Activated naive CD4-positive, alpha-beta T cell treated with Interleukin-2 at 50 U/mL for 16 hours (primary cell): Measurements from ENCODE around the gene H2BK1.

Experiments
- DNase-seq: peaks from one replicate; pipeline ENCODE4 v3.0.0-alpha.2; 2020

Gene H2BK1

GRCh38 chr7:151231080-151231479, 20.8 kb upstream of the H2BK1 start:
- no peak for DNase-seq

DNA sequence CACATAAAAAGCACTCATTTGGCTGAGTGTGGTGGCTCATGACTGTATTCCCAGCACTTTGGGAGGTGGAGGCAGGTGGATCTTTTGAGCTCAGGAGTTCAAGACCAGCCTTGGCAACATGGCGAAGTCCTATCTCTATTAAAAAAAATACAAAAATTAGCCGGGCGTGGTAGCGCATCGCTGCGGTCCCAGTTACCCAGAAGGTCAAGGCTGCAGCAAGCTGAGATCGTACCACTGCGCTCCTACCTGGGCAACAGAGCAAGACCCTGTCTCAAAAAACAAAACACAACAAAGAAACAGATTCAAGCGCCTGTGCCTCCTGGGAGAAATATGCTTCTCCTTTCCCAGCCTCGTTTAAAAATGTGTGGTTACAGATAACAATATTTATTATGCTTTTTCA, 19.0 kb upstream of the H2BK1 start:
- DNase-seq: no peak

GRCh38 chr7:151228024-151228866, 18.0 kb upstream of the H2BK1 start:
- no peak for DNase-seq

GRCh38 chr7:151226875-151227782, 16.8 kb upstream of the H2BK1 start, which contains the start of gene ABCF2:
Gene ABCF2 (minus strand): TSS chr7:151227205. CDS start chr7:151226458, 747 bp downstream.
- peak; percentile 99 for DNase-seq

DNA sequence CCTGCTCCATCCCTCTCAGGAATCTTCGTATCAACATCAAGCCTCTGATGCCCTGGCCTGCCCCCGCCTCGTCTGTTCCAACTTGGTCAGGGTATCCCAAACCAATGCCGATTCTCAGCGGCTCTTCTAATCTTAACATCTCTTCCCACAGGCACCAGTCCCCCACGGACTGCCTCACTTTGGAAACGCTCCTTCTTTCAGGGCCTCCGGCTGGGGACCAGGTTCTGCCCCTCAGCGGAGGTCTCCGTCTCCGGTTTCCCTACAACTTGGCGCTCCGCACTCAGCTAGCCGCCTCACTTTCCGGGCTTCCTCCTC, 16.2 kb upstream of the H2BK1 start:
- no peak for DNase-seq

GRCh38 chr7:151225948-151226510, 15.7 kb upstream of the H2BK1 start:
- no peak for DNase-seq

- DNase-seq: no peak
These were observed 13.4 kb upstream of the H2BK1 start for GRCh38 chr7:151223728-151224127.

GRCh38 chr7:151218170-151218569, 7.9 kb upstream of the H2BK1 start:
- no peak for DNase-seq

DNA sequence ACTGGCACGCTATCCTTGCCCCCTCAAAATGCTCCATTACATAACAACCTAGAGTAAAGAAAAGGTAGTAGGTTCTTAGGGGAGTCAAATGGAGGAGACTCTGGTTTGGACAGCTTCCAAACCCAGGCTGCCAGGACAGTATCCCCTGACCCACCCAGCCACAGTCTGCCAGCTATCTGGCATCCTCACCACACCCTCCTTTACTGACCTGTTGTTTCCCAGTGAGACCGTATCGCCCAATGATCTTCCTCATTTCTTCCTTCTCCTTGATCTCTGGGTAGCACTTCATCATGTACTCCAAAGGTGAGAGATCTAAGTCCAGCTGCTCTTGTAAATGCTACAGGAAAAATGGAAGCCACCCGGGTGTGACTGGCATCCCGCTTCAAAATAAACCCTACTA, 5.1 kb upstream of the H2BK1 start:
- DNase-seq: no peak

DNA sequence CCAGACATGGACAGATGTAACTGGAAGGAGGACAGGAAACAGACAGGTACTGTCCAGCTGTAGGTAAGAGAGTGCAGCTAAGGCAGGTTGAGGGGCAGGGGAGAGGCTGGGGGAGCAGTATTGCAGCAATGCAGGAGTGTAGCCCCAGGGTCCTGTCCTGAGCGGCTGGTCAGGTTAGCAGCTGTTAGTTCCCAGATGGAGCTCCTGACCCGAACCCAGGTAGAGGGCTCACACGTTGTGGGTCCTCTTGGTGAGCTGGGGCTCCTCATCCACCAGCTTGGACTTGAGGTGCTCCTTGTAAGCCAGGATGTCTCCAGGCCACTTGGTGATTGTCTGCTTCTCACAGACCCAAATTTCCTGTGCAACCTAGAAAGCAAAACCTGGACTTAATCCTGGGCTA, 3.5 kb upstream of the H2BK1 start:
- DNase-seq: no peak

- no peak for DNase-seq
These were observed 2.3 kb upstream of the H2BK1 start for GRCh38 chr7:151212626-151213025.

GRCh38 chr7:151211155-151211772, 976 bp upstream of the H2BK1 start:
- no peak for DNase-seq

- DNase-seq: no peak
These were observed 700 bp downstream of the H2BK1 start for GRCh38 chr7:151209588-151209987.

DNA sequence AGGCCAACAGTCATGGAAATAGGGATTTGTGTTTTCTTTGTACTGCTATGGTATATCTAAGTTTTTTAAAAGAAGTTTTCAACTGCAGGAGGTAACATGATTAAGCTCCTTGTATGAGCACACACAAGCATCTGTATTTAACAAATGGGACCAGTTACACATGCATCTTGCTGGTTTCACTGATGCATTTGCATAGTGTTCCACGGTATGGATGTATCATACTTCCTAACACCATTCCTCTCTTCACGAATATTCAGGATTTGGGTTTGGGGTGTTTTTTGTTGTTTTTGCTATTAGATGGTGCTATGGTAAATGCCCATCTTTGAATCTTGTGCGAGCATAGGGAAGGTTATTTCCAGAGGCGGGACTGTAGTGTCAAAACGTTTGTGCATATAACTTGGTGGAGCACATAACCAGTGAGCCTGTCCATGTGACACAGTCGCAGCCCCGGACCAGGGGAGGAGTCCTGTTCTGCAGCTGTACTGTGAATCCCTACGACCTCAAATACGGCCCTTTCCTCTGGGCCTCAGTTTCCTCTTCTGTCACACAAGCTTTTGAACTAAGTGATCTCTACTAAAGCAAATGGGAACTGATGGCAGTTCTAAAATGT, 1.9 kb downstream of the H2BK1 start:
- DNase-seq: no peak

DNA sequence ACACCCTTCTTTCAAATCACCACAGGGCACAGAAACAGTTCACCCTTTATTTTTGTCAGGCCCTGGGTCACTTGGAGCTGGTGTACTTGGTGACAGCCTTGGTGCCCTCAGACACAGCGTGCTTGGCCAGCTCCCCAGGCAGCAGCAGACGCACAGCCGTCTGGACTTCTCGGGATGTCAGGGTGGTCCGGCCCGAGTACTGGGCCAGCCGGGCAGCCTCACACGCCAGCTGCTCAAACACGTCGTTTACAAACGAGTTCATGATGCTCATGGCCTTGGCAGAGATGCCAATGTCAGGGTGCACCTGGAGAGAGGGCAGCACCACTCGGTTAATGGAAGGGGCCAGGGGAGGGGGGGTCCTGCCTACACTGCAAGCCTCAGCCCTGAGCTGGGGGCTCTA, 2.5 kb downstream of the H2BK1 start:
- DNase-seq: no peak

- no peak for DNase-seq
These were observed 3.0 kb downstream of the H2BK1 start for GRCh38 chr7:151207315-151207714.

DNA sequence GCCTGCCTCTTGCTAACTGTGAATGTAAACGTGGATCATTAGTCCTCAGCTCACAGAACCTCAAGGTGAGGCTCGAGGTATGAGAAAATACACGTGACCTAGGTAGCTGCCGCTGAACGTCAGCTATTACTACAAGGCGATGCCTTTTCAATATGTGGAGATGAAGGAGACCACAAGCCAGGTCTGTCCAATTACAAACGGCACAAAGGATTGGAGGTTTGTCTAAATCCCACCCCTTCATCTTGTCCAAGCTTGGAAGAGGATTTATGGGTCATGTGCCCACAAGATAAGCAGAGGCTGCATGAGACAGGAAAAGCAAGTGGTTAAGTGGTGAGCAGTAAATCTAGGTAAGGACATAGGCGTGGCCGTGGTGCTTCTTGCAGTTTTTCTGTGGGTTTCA, 3.4 kb downstream of the H2BK1 start:
- DNase-seq: peak; percentile 9

- DNase-seq: no peak
These were observed 4.6 kb downstream of the H2BK1 start for GRCh38 chr7:151205730-151206129.

DNA sequence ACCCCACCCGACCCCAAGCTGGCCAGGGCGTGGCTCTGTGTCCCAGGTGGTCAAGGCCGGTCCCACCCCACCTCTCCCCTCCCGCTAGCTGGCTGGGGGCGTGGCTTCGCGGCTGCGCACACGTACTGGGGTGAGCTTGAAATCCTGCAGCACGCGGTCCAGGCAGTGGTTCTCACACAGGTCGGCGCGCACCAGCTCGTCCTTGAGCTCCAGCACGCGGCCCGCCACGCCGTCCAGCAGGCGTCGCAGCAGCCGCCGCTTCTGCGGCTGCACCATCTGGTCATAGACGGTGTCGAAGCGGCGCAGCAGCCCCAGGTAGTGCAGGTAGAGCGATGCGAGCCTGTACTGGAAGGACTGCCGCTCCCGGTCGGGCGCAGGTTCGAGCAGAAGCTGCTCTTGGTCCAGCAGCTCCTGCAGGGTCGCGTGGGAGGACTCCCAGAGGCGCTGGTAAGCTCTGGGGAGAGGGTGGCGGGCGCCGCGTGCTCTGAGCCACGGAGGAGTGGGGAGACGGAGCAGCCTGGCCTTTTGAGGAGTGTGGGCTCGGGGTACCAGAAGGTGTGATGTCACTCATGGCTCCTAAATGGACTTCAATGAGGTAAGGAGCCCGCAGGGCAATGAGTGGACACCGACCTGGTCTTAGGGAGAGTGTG, 5.8 kb downstream of the H2BK1 start:
- no peak for DNase-seq

GRCh38 chr7:151202836-151203235, 7.5 kb downstream of the H2BK1 start:
- no peak for DNase-seq

DNA sequence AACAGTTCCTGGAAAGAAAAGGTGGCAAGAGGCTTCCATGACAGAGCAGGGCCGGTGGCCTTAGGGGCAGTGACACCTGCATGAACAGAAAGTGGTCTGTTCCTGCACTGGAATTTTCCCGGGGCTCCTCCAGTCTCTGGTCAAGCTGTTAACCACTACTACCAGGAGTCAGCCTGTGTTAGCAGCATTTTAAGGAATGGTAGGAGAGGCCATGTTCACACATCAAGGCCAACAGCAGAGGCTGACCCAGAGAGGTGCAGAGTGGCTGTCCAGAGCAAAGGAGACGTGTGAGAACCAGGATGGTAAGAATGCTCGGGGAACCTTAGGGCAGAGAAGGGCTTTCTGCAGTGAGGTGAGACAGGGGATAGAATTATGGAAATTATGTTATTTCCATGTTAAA, 8.5 kb downstream of the H2BK1 start:
- DNase-seq: no peak

- no peak for DNase-seq
These were observed 8.9 kb downstream of the H2BK1 start for GRCh38 chr7:151201344-151201743.
